ENCODE measurements around the gene ZNF845. TPM values are rescaled to one million over a fixed set of nuclear protein-coding genes. Genes with fewer than 3 reads are reported as not detected.

ZNF845 gene
- total and polyA plus RNA-seq, 2 donors (not counting 1 experiment from before 2014, with no cell fraction given), result 2.3 to 16.9 TPM

DNA sequence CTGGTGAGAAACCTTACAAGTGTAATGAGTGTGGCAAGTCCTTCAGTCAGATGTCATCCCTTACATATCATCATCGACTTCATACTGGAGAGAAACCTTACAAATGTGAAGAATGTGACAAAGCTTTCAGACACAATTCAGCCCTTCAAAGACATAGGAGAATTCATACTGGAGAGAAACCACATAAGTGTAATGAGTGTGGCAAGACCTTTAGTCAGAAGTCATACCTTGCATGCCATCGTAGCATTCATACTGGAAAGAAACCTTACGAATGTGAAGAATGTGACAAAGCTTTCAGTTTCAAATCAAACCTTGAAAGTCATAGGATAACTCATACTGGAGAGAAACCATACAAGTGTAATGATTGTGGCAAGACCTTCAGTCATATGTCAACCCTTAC is 47.8 kb downstream of the ZNF845 start:
- Histone ChIP-seq H4K20me1 (ENCODE audit: control insufficient read depth, insufficient read depth, low read length, poor library complexity, severe bottlenecking) (no peaks in the 10 kb centered on the region), H3K4me1 (ENCODE audit: control insufficient read depth in 2 of 2, insufficient read depth in 2 of 2, low read length in 2 of 2) (no peaks in the 10 kb centered on the region), H3K4me2 (replicated peaks; ENCODE audit: low read depth, low read length, poor library complexity, severe bottlenecking) (no peak overlapping the region), H3K27ac (ENCODE audit: low read length in 2 of 2) (no peak overlapping the region), H3K27me3 (replicated peaks in 1 of 4; ENCODE audit: control extremely low read depth in 1 of 4, control insufficient read depth in 3 of 4, insufficient read depth in 4 of 4, low read length in 3 of 4) (no peaks in the 10 kb centered on the region), H2AFZ (ENCODE audit: insufficient read depth, low read depth, low read length, poor library complexity, severe bottlenecking) (no peak overlapping the region), H3K36me3 (replicated peaks in 1 of 2; ENCODE audit: control extremely low read depth in 1 of 2, control insufficient read depth in 1 of 2, extremely low read depth in 1 of 2, insufficient read depth in 2 of 2, low read length in 1 of 2) (peaks cover 19 to 52% of the 10 kb centered on the region in 2 experiments), H3K9ac (ENCODE audit: low read length) (no peak overlapping the region), H3K9me3 (ENCODE audit: control extremely low read depth in 1 of 3, control insufficient read depth in 2 of 3, insufficient read depth in 1 of 3, low read length in 2 of 3) (peaks cover 28 to 67% (median 44%) of the 10 kb centered on the region in 3 donors), H3K4me3 (ENCODE audit: control extremely low read depth in 1 of 5, extremely low read depth in 1 of 5, insufficient read depth in 1 of 5, low read depth in 2 of 5, low read length in 4 of 5) (no peak overlapping the region), H3K79me2 (ENCODE audit: control insufficient read depth, insufficient read depth, low read length) (no peaks in the 10 kb centered on the region)
- H3K27me3 Mint-ChIP-seq, result no peaks in the 10 kb centered on the region
- peak overlapping the region; percentile 37 for H3K27ac Mint-ChIP-seq
- ChIA-PET POLR2A (no interaction called here), CTCF (no interaction called here)
- no peaks in the 10 kb centered on the region for H3K4me1 Mint-ChIP-seq
- TF ChIP-seq, protein P1, sequence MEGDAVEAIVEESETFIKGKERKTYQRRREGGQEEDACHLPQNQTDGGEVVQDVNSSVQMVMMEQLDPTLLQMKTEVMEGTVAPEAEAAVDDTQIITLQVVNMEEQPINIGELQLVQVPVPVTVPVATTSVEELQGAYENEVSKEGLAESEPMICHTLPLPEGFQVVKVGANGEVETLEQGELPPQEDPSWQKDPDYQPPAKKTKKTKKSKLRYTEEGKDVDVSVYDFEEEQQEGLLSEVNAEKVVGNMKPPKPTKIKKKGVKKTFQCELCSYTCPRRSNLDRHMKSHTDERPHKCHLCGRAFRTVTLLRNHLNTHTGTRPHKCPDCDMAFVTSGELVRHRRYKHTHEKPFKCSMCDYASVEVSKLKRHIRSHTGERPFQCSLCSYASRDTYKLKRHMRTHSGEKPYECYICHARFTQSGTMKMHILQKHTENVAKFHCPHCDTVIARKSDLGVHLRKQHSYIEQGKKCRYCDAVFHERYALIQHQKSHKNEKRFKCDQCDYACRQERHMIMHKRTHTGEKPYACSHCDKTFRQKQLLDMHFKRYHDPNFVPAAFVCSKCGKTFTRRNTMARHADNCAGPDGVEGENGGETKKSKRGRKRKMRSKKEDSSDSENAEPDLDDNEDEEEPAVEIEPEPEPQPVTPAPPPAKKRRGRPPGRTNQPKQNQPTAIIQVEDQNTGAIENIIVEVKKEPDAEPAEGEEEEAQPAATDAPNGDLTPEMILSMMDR (IDR thresholded peaks at IDR 0.05), result no peak
- TF ChIP-seq EZH2 (IDR thresholded peaks at IDR 0.05; ENCODE audit: borderline replicate concordance, insufficient read depth, low read depth, low read length, poor library complexity, severe bottlenecking), result no peak
- DNase-seq (no peak), ATAC-seq (ENCODE audit: low read depth) (no peak)
- WGBS (ENCODE audit: insufficient coverage), result no CpG with 5 or more reads among the region's 3 CpGs
- peaks cover 35% of the 10 kb centered on the region for H3K9me3 Mint-ChIP-seq (ENCODE audit: insufficient read depth)
- no peak overlapping the region for H3K4me3 Mint-ChIP-seq
- intact Hi-C loops (cut with micrococcal nuclease), result no loop called here

DNA sequence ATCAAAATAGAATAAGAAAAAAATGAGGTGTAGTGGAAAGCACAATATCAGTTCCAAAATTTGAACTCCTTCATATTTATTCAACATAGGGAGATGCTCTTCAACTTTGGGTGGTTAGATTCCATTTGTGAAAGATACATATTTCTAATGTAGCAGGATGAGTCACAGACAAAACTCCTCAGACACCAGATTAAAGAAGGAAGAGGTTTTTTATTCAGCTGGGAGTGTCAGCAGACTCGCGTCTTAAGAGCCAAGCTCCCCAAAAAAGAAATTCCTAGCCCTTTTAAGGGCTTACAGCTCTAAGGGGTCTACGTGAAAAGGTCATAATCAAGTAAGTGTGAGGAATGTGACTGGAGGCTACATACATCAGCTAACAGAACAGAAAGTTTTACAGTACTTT is 54.6 kb downstream of the ZNF845 start:
- no peaks in the 10 kb centered on the region for H3K4me1 ChIP-seq (ENCODE audit: control insufficient read depth in 2 of 2, insufficient read depth in 2 of 2, low read length in 2 of 2)
- no peak overlapping the region for H2AFZ ChIP-seq (ENCODE audit: insufficient read depth, low read depth, low read length, poor library complexity, severe bottlenecking)
- ChIA-PET CTCF (no interaction called here), POLR2A (no interaction called here)
- H4K20me1 ChIP-seq (ENCODE audit: control insufficient read depth, insufficient read depth, low read length, poor library complexity, severe bottlenecking), result no peaks in the 10 kb centered on the region
- TF ChIP-seq EZH2 (IDR thresholded peaks at IDR 0.05; ENCODE audit: borderline replicate concordance, insufficient read depth, low read depth, low read length, poor library complexity, severe bottlenecking), result no peak
- no peaks in the 10 kb centered on the region for H3K36me3 ChIP-seq (replicated peaks in 1 of 2; ENCODE audit: control extremely low read depth in 1 of 2, control insufficient read depth in 1 of 2, extremely low read depth in 1 of 2, insufficient read depth in 2 of 2, low read length in 1 of 2)
- Mint-ChIP-seq H3K4me1 (peaks cover 3% of the 10 kb centered on the region), H3K27me3 (no peaks in the 10 kb centered on the region), H3K4me3 (no peak overlapping the region), H3K9me3 (ENCODE audit: insufficient read depth) (peaks cover 30% of the 10 kb centered on the region), H3K27ac (no peak overlapping the region)
- H3K4me3 ChIP-seq (ENCODE audit: control extremely low read depth in 1 of 5, extremely low read depth in 1 of 5, insufficient read depth in 1 of 5, low read depth in 2 of 5, low read length in 4 of 5), result no peak overlapping the region
- H3K79me2 ChIP-seq (ENCODE audit: control insufficient read depth, insufficient read depth, low read length), result no peaks in the 10 kb centered on the region
- H3K27ac ChIP-seq (ENCODE audit: low read length in 2 of 2), result no peak overlapping the region
- H3K27me3 ChIP-seq (replicated peaks in 1 of 4; ENCODE audit: control extremely low read depth in 1 of 4, control insufficient read depth in 3 of 4, insufficient read depth in 4 of 4, low read length in 3 of 4), result no peaks in the 10 kb centered on the region
- H3K4me2 ChIP-seq (replicated peaks; ENCODE audit: low read depth, low read length, poor library complexity, severe bottlenecking), result no peak overlapping the region
- peaks cover 8 to 67% (median 33%) of the 10 kb centered on the region in 3 donors for H3K9me3 ChIP-seq (ENCODE audit: control extremely low read depth in 1 of 3, control insufficient read depth in 2 of 3, insufficient read depth in 1 of 3, low read length in 2 of 3)
- ATAC-seq (ENCODE audit: low read depth) (no peak), DNase-seq (no peak)
- intact Hi-C loops (cut with micrococcal nuclease), result no loop called here
- no CpG with 5 or more reads among the region's 3 CpGs for WGBS (ENCODE audit: insufficient coverage)
- H3K9ac ChIP-seq (ENCODE audit: low read length), result no peak overlapping the region

All from B cell (primary cell).